Skeletal muscle satellite cell (primary cell): ENCODE results near the gene ERMP1.

Experiments
- H3K27me3 ChIP-seq: 2 replicates; pipeline ENCODE4 v1.7.0; 2013; ENCODE audit warnings: low read length; ENCODE audit not compliant: control insufficient read depth, insufficient read depth
- H3K36me3 ChIP-seq: 2 replicates; pipeline ENCODE4 v1.7.0; 2013; ENCODE audit warnings: mild to moderate bottlenecking, control low read depth, low read length; ENCODE audit not compliant: insufficient read depth
- H3K4me1 ChIP-seq: 2 replicates; pipeline ENCODE4 v1.7.0; 2013; ENCODE audit warnings: low read length; ENCODE audit not compliant: control insufficient read depth, insufficient read depth
- H3K4me2 ChIP-seq: 2 replicates; pipeline ENCODE4 v1.7.0; 2013; ENCODE audit warnings: mild to moderate bottlenecking, low read length
- H3K4me3 ChIP-seq: 2 replicates; pipeline ENCODE4 v1.7.0; 2013; ENCODE audit warnings: low read length
- H3K9ac ChIP-seq: 2 replicates; pipeline ENCODE4 v1.7.0; 2013; ENCODE audit warnings: mild to moderate bottlenecking, low read depth, low read length, moderate library complexity
- H3K9me3 ChIP-seq: replicated peaks from 2 replicates; pipeline ENCODE4 v1.7.0; 2013; ENCODE audit warnings: mild to moderate bottlenecking, control low read depth, low read length

Gene ERMP1

GRCh38 chr9:5851445-5851844 is 18.5 kb upstream of the ERMP1 start:
- Histone ChIP-seq H3K4me2 (no peak overlapping the region), H3K9me3 (no peaks in the 10 kb centered on the region), H3K4me3 (no peak overlapping the region), H3K4me1 (peaks cover 14% of the 10 kb centered on the region), H3K27me3 (peaks cover 45% of the 10 kb centered on the region), H3K36me3 (no peaks in the 10 kb centered on the region), H3K9ac (no peak overlapping the region)

- H3K4me2 ChIP-seq: no peak overlapping the region
- H3K27me3 ChIP-seq: peaks cover 44% of the 10 kb centered on the region
- no peak overlapping the region for H3K9ac ChIP-seq
- no peaks in the 10 kb centered on the region for H3K9me3 ChIP-seq
- H3K4me3 ChIP-seq: no peak overlapping the region
- H3K36me3 ChIP-seq: no peaks in the 10 kb centered on the region
- H3K4me1 ChIP-seq: peaks cover 21% of the 10 kb centered on the region
These were observed 17.8 kb upstream of the ERMP1 start for GRCh38 chr9:5850724-5851122.

GRCh38 chr9:5848372-5848882 is 15.5 kb upstream of the ERMP1 start:
- H3K27me3 ChIP-seq: peaks cover 30% of the 10 kb centered on the region
- H3K9me3 ChIP-seq: no peaks in the 10 kb centered on the region
- H3K4me2 ChIP-seq: no peak overlapping the region
- H3K36me3 ChIP-seq: no peaks in the 10 kb centered on the region
- H3K9ac ChIP-seq: no peak overlapping the region
- H3K4me3 ChIP-seq: no peak overlapping the region
- H3K4me1 ChIP-seq: peaks cover 35% of the 10 kb centered on the region

GRCh38 chr9:5846501-5846921 is 13.6 kb upstream of the ERMP1 start:
- Histone ChIP-seq H3K4me1 (peaks cover 35% of the 10 kb centered on the region), H3K36me3 (no peaks in the 10 kb centered on the region), H3K27me3 (peaks cover 32% of the 10 kb centered on the region), H3K4me3 (no peak overlapping the region), H3K9ac (no peak overlapping the region), H3K9me3 (no peaks in the 10 kb centered on the region), H3K4me2 (no peak overlapping the region)

GRCh38 chr9:5846096-5846495 is 13.2 kb upstream of the ERMP1 start:
- H3K27me3 ChIP-seq: peaks cover 32% of the 10 kb centered on the region
- no peaks in the 10 kb centered on the region for H3K9me3 ChIP-seq
- H3K9ac ChIP-seq: no peak overlapping the region
- H3K4me1 ChIP-seq: peaks cover 32% of the 10 kb centered on the region
- H3K36me3 ChIP-seq: no peaks in the 10 kb centered on the region
- no peak overlapping the region for H3K4me2 ChIP-seq
- H3K4me3 ChIP-seq: no peak overlapping the region

GRCh38 chr9:5845157-5845531 is 12.2 kb upstream of the ERMP1 start:
- H3K27me3 ChIP-seq: peaks cover 32% of the 10 kb centered on the region
- no peak overlapping the region for H3K4me2 ChIP-seq
- H3K36me3 ChIP-seq: no peaks in the 10 kb centered on the region
- H3K9me3 ChIP-seq: no peaks in the 10 kb centered on the region
- peaks cover 29% of the 10 kb centered on the region for H3K4me1 ChIP-seq
- no peak overlapping the region for H3K9ac ChIP-seq
- H3K4me3 ChIP-seq: no peak overlapping the region

GRCh38 chr9:5843794-5844471 is 11.0 kb upstream of the ERMP1 start:
- peak overlapping the region; percentile 46 for H3K4me2 ChIP-seq
- no peak overlapping the region for H3K9ac ChIP-seq
- no peaks in the 10 kb centered on the region for H3K9me3 ChIP-seq
- peaks cover 32% of the 10 kb centered on the region for H3K27me3 ChIP-seq
- peaks cover 38% of the 10 kb centered on the region for H3K4me1 ChIP-seq
- H3K4me3 ChIP-seq: no peak overlapping the region
- no peaks in the 10 kb centered on the region for H3K36me3 ChIP-seq

- H3K4me2 ChIP-seq: peak overlapping the region; percentile 46
- no peaks in the 10 kb centered on the region for H3K9me3 ChIP-seq
- H3K4me1 ChIP-seq: peaks cover 41% of the 10 kb centered on the region
- H3K9ac ChIP-seq: no peak overlapping the region
- no peaks in the 10 kb centered on the region for H3K36me3 ChIP-seq
- H3K4me3 ChIP-seq: no peak overlapping the region
- peaks cover 27% of the 10 kb centered on the region for H3K27me3 ChIP-seq
These were observed 10.2 kb upstream of the ERMP1 start for GRCh38 chr9:5842929-5843793.

- no peak overlapping the region for H3K9ac ChIP-seq
- H3K4me2 ChIP-seq: no peak overlapping the region
- no peak overlapping the region for H3K4me3 ChIP-seq
- H3K27me3 ChIP-seq: peaks cover 24% of the 10 kb centered on the region
- no peaks in the 10 kb centered on the region for H3K9me3 ChIP-seq
- peaks cover 41% of the 10 kb centered on the region for H3K4me1 ChIP-seq
- H3K36me3 ChIP-seq: no peaks in the 10 kb centered on the region
These were observed 9.1 kb upstream of the ERMP1 start for GRCh38 chr9:5841771-5842573.

GRCh38 chr9:5840788-5841187 is 7.9 kb upstream of the ERMP1 start:
- Histone ChIP-seq H3K9ac (no peak overlapping the region), H3K4me2 (no peak overlapping the region), H3K9me3 (no peaks in the 10 kb centered on the region), H3K4me3 (no peak overlapping the region), H3K36me3 (no peaks in the 10 kb centered on the region), H3K4me1 (peaks cover 34% of the 10 kb centered on the region), H3K27me3 (peaks cover 24% of the 10 kb centered on the region)

- Histone ChIP-seq H3K36me3 (no peaks in the 10 kb centered on the region), H3K9me3 (no peaks in the 10 kb centered on the region), H3K9ac (no peak overlapping the region), H3K4me1 (peaks cover 30% of the 10 kb centered on the region), H3K27me3 (peaks cover 29% of the 10 kb centered on the region), H3K4me3 (peak overlapping the region; percentile 48), H3K4me2 (peak overlapping the region; percentile 49)
These were observed 6.6 kb upstream of the ERMP1 start for GRCh38 chr9:5839572-5839902.
